OCI-LY7 (cell line): Measurements from ENCODE around the gene DKK1. TPM values are rescaled to one million over a fixed set of nuclear protein-coding genes. Genes with fewer than 3 reads are reported as not detected.

ENCODE experiments used
- BruUV-seq: library from RNA; stranded (reverse); fragments of 400-500 nt; replicated peaks from 2 replicates; lab custom pipeline; 2021; lab: Mats Ljungman, UMichigan
- CTCF ChIA-PET: fragments of 300-600 bp; sonication (Branson Sonifier 250); formaldehyde crosslinking; loops from one replicate; lab custom pipeline; 2022; ENCODE audit warnings: antibody characterized with exemption; ENCODE audit not compliant: unreplicated experiment; lab: Charles Lee
- POLR2A ChIA-PET: fragments of 300-600 bp; sonication (Branson Sonifier 250); formaldehyde crosslinking; loops from one replicate; lab custom pipeline; 2022; ENCODE audit warnings: antibody characterized with exemption; lab: Charles Lee
- DNase-seq: peaks from one replicate; pipeline ENCODE4 v3.0.0-alpha.2; 2015; ENCODE audit warnings: low spot score
- H2AFZ ChIP-seq: fragments of 200-600 bp; sonication (generic), shearing (Covaris generic); 2 replicates; pipeline ENCODE4 v1.6.1; 2014; ENCODE audit warnings: mild to moderate bottlenecking, antibody characterized with exemption, low read length, moderate library complexity
- H3K27ac ChIP-seq: fragments of 200-600 bp; sonication (generic); 2 replicates; pipeline ENCODE4 v1.5.1; 2014; ENCODE audit warnings: mixed run types, low read depth, mild to moderate bottlenecking, moderate library complexity, low read length, inconsistent platforms; ENCODE audit not compliant: poor library complexity, severe bottlenecking
- H3K36me3 ChIP-seq: fragments of 200-600 bp; sonication (generic); 2 replicates; pipeline ENCODE4 v1.6.1; 2014; ENCODE audit warnings: mild to moderate bottlenecking, antibody characterized with exemption, low read length, moderate library complexity, mixed read lengths; ENCODE audit not compliant: insufficient read depth
- H3K4me1 ChIP-seq: fragments of 200-600 bp; sonication (generic); 2 replicates; pipeline ENCODE4 v1.5.1; 2014; ENCODE audit warnings: mild to moderate bottlenecking, low read length; ENCODE audit not compliant: insufficient read depth, poor library complexity, severe bottlenecking
- H3K4me2 ChIP-seq: fragments of 200-600 bp; sonication (generic); 2 replicates; pipeline ENCODE4 v1.6.1; 2014; ENCODE audit warnings: mild to moderate bottlenecking, low read length
- H3K4me3 ChIP-seq: fragments of 200-600 bp; sonication (generic); 2 replicates; pipeline ENCODE4 v1.5.1; 2014; ENCODE audit warnings: mild to moderate bottlenecking, low read depth, low read length; ENCODE audit not compliant: poor library complexity, severe bottlenecking
- H3K79me2 ChIP-seq: fragments of 200-600 bp; sonication (generic); 2 replicates; pipeline ENCODE4 v1.6.1; 2016; ENCODE audit warnings: low read depth, mild to moderate bottlenecking, low read length, moderate library complexity, mixed read lengths; ENCODE audit not compliant: insufficient read depth
- H3K9me2 ChIP-seq: fragments of 200-600 bp; sonication (generic); 2 replicates; pipeline ENCODE4 v1.6.1; 2016; ENCODE audit warnings: mild to moderate bottlenecking, low read length, mixed read lengths; ENCODE audit not compliant: insufficient read depth
- H3K9me3 ChIP-seq: fragments of 200-600 bp; sonication (generic); 2 replicates; pipeline ENCODE4 v1.6.1; 2014; ENCODE audit warnings: mild to moderate bottlenecking, mixed run types, low read length, mixed read lengths
- H4K20me1 ChIP-seq: fragments of 200-600 bp; sonication (generic); 2 replicates; pipeline ENCODE4 v1.6.1; 2014; ENCODE audit warnings: mild to moderate bottlenecking, antibody characterized with exemption, low read length, moderate library complexity, mixed read lengths; ENCODE audit not compliant: insufficient read depth
- CTCF ChIP-seq: fragments of 200-600 bp; sonication (generic); conservative IDR thresholded peaks from 2 replicates; pipeline ENCODE4 v1.5.1; 2014; ENCODE audit warnings: mild to moderate bottlenecking, antibody characterized with exemption, low read length, moderate library complexity, mixed read lengths
- EZH2phosphoT487 ChIP-seq: fragments of 200-600 bp; sonication (generic); IDR thresholded peaks from 2 replicates; pipeline ENCODE4 v1.6.1; 2018; ENCODE audit warnings: low read depth, borderline replicate concordance, mild to moderate bottlenecking, mixed run types, antibody characterized with exemption, low read length, moderate library complexity, mixed read lengths
- intact Hi-C: fragments of 100-400 bp; cut with micrococcal nuclease; formaldehyde crosslinking; loops from one replicate; pipeline ENCODE4 v1.10.0; 2022; ENCODE audit not compliant: unreplicated experiment
- total RNA-seq, 2 experiments: library from RNA; depleted of rRNA in 1 of 2; stranded (reverse); fragments of >200 nt in 1 of 2; shearing (Covaris generic) in 1 of 2; gene quantifications; 2 replicates each; pipeline ENCODE4 v1.2.3, GENCODE V29; 2014 to 2022

The DKK1 gene
- total RNA-seq, 2 experiments from 2014 or later, result not detected

- Histone ChIP-seq H3K4me2 (no peak overlapping the region), H4K20me1 (no peaks in the 10 kb centered on the region), H3K79me2 (no peaks in the 10 kb centered on the region), H2AFZ (no peak overlapping the region), H3K36me3 (no peaks in the 10 kb centered on the region), H3K9me3 (no peaks in the 10 kb centered on the region), H3K9me2 (no peaks in the 10 kb centered on the region), H3K27ac (no peak overlapping the region), H3K4me3 (no peak overlapping the region), H3K4me1 (no peaks in the 10 kb centered on the region)
- ChIA-PET CTCF (no interaction called here), POLR2A (no interaction called here)
- BruUV-seq, result no TSS peak
- no peak for DNase-seq
- no peak for TF ChIP-seq EZH2phosphoT487
- TF ChIP-seq CTCF, result no peak
- intact Hi-C loops, result no loop called here
These were observed 18.7 kb downstream of the DKK1 start for GRCh38 chr10:52332815-52333214.

- H3K9me2 ChIP-seq, result no peaks in the 10 kb centered on the region
- no peaks in the 10 kb centered on the region for H3K9me3 ChIP-seq
- no peak overlapping the region for H3K27ac ChIP-seq
- no peaks in the 10 kb centered on the region for H3K36me3 ChIP-seq
- H2AFZ ChIP-seq, result no peak overlapping the region
- POLR2A ChIA-PET, result no interaction called here
- no peaks in the 10 kb centered on the region for H3K79me2 ChIP-seq
- no peak overlapping the region for H3K4me3 ChIP-seq
- no peaks in the 10 kb centered on the region for H3K4me1 ChIP-seq
- no peaks in the 10 kb centered on the region for H4K20me1 ChIP-seq
- TF ChIP-seq CTCF (no peak), EZH2phosphoT487 (no peak)
- CTCF ChIA-PET, result no interaction called here
- DNase-seq, result no peak
- no TSS peak for BruUV-seq
- no peak overlapping the region for H3K4me2 ChIP-seq
- intact Hi-C loops, result no loop called here
These were observed 20.5 kb downstream of the DKK1 start for GRCh38 chr10:52334595-52334994.

- Histone ChIP-seq H3K4me2 (no peak overlapping the region), H3K9me3 (no peaks in the 10 kb centered on the region), H3K4me3 (no peak overlapping the region), H2AFZ (no peak overlapping the region), H4K20me1 (no peaks in the 10 kb centered on the region), H3K36me3 (no peaks in the 10 kb centered on the region), H3K4me1 (no peaks in the 10 kb centered on the region), H3K9me2 (no peaks in the 10 kb centered on the region), H3K27ac (no peak overlapping the region), H3K79me2 (no peaks in the 10 kb centered on the region)
- POLR2A ChIA-PET, result no interaction called here
- no peak for DNase-seq
- intact Hi-C loops, result no loop called here
- CTCF ChIA-PET, result no interaction called here
- BruUV-seq, result no TSS peak
- no peak for TF ChIP-seq EZH2phosphoT487
- no peak for TF ChIP-seq CTCF
These were observed 21.6 kb downstream of the DKK1 start for GRCh38 chr10:52335665-52336064.
